PC-9 (cell line): ENCODE data around the gene U2SURP.

ENCODE experiments used
- CTCF ChIP-seq: fragments of 200-600 bp; sonication (generic); conservative IDR thresholded peaks from 2 replicates; pipeline ENCODE4 v1.6.1; 2017; ENCODE audit warnings: mixed run types, antibody characterized with exemption, mild to moderate bottlenecking, moderate library complexity
- EZH2 ChIP-seq: fragments of 200-600 bp; sonication (generic); IDR thresholded peaks from 2 replicates; pipeline ENCODE4 v1.8.0; 2017; ENCODE audit warnings: antibody characterized with exemption, low read depth

GRCh38 chr3:142997330-142997729, 4.0 kb upstream of the U2SURP start:
- no peak for TF ChIP-seq CTCF
- no peak for TF ChIP-seq EZH2
